H1 (cell line): ENCODE data around the gene XKR8. TPM values are rescaled to one million over a fixed set of nuclear protein-coding genes. Genes with fewer than 3 reads are reported as not detected.

Experiments
- CTCF ChIA-PET: fragments of 300-600 bp; sonication (Branson Sonifier 250); formaldehyde crosslinking; loops from one replicate; lab custom pipeline; 2021; ENCODE audit not compliant: partially characterized antibody; lab: Charles Lee
- POLR2A ChIA-PET: fragments of 300-600 bp; sonication (Branson Sonifier 250); formaldehyde crosslinking; loops from one replicate; lab custom pipeline; 2021; ENCODE audit warnings: inconsistent platforms; ENCODE audit not compliant: partially characterized antibody; lab: Charles Lee
- DNase-seq, 2 experiments: peaks; one replicate each; pipeline versions ENCODE4 v3.0.0 to v3.0.0-alpha.2; 2010 to 2022; ENCODE audit warnings: low spot score in 2 of 2, low read depth in 1 of 2, mixed read lengths in 1 of 2
- FAIRE-seq: peaks from 2 replicates; lab custom pipeline; 2011; peaks lifted over from hg19 to GRCh38; lab: Jason Lieb, UNC
- H2AFZ ChIP-seq: 2 replicates; pipeline ENCODE4 v1.8.1; 2012; ENCODE audit warnings: low read length, inconsistent platforms
- H2AK5ac ChIP-seq: 2 replicates; pipeline ENCODE4 v1.6.1; 2013; ENCODE audit warnings: low read depth, low read length
- H2BK120ac ChIP-seq: replicated peaks from 2 replicates; pipeline ENCODE3; 2013; ENCODE audit warnings: low read depth, low read length, inconsistent platforms
- H2BK12ac ChIP-seq: 2 replicates; pipeline ENCODE4 v1.6.1; 2013; ENCODE audit warnings: low read depth, low read length
- H2BK15ac ChIP-seq: 2 replicates; pipeline ENCODE4 v1.6.1; 2013; ENCODE audit warnings: low read length
- H2BK20ac ChIP-seq: 2 replicates; pipeline ENCODE4 v1.6.1; 2013; ENCODE audit warnings: low read length
- H2BK5ac ChIP-seq: 2 replicates; pipeline ENCODE4 v1.6.1; 2013; ENCODE audit warnings: low read depth, low read length
- H3K14ac ChIP-seq: 2 replicates; pipeline ENCODE4 v1.6.1; 2013; ENCODE audit warnings: inconsistent platforms; ENCODE audit not compliant: insufficient read length
- H3K18ac ChIP-seq: 2 replicates; pipeline ENCODE4 v1.6.1; 2013; ENCODE audit warnings: low read length; ENCODE audit errors: extremely low read depth
- H3K23ac ChIP-seq: 2 replicates; pipeline ENCODE4 v1.6.1; 2013; ENCODE audit warnings: inconsistent platforms; ENCODE audit not compliant: insufficient read length
- H3K23me2 ChIP-seq: 2 replicates; pipeline ENCODE4 v1.6.1; 2013; ENCODE audit warnings: low read depth, low read length
- H3K27ac ChIP-seq: 2 replicates; pipeline ENCODE4 v1.6.1; 2011; ENCODE audit warnings: low read depth, low read length, inconsistent platforms
- H3K27me3 ChIP-seq, 4 experiments: replicated peaks in 1 of 4; 1 replicate in 1 of 4; 2 replicates in 3 of 4; pipeline versions ENCODE4 v1.6.1 to v1.8.1; 2011 to 2013; ENCODE audit warnings: low read length in 3 of 4, mild to moderate bottlenecking in 3 of 4, inconsistent platforms in 2 of 4, mixed read lengths in 2 of 4, moderate library complexity in 1 of 4; ENCODE audit not compliant: control insufficient read depth in 3 of 4, insufficient read depth in 3 of 4; ENCODE audit errors: extremely low read depth in 1 of 4
- H3K36me3 ChIP-seq, 4 experiments: 2 replicates each; pipeline versions ENCODE4 v1.6.1 to v1.8.1; 2011 to 2013; ENCODE audit warnings: mild to moderate bottlenecking in 4 of 4, low read length in 3 of 4, moderate library complexity in 2 of 4, control low read depth in 1 of 4, inconsistent platforms in 1 of 4; ENCODE audit not compliant: insufficient read depth in 4 of 4, control insufficient read depth in 2 of 4
- H3K4ac ChIP-seq: replicated peaks from 2 replicates; pipeline ENCODE3; 2013; ENCODE audit warnings: low read length, low read depth, mixed read lengths, inconsistent platforms; ENCODE audit not compliant: insufficient read length
- H3K4me1 ChIP-seq, 4 experiments: replicated peaks in 1 of 4; 1 replicate in 1 of 4; 2 replicates in 3 of 4; pipeline versions ENCODE4 v1.6.1 to v1.8.1; 2011 to 2013; ENCODE audit warnings: low read length in 3 of 4, inconsistent platforms in 2 of 4, mixed read lengths in 1 of 4; ENCODE audit not compliant: insufficient read depth in 4 of 4, control insufficient read depth in 3 of 4
- H3K4me2 ChIP-seq, 2 experiments: 2 replicates each; pipeline versions ENCODE4 v1.6.1 to v1.8.1; 2011 to 2013; ENCODE audit warnings: low read depth in 2 of 2, low read length in 2 of 2, control low read depth in 1 of 2, inconsistent platforms in 1 of 2, mild to moderate bottlenecking in 1 of 2; ENCODE audit not compliant: insufficient read depth in 1 of 2
- H3K4me3 ChIP-seq, 4 experiments: fragments of 200-600, 300-600 bp in 1 of 4; sonication (generic), shearing (Covaris generic), sonication (Bioruptor Twin) in 1 of 4; 2 replicates each; pipeline versions ENCODE4 v1.5.1 to v1.8.1; 2011 to 2016; ENCODE audit warnings: low read length in 4 of 4, low read depth in 3 of 4, control low read depth in 2 of 4, inconsistent platforms in 2 of 4, mild to moderate bottlenecking in 2 of 4, mixed read lengths in 1 of 4, moderate library complexity in 1 of 4; ENCODE audit not compliant: insufficient read depth in 2 of 4; ENCODE audit errors: extremely low read depth in 1 of 4
- H3K56ac ChIP-seq: replicated peaks from 2 replicates; pipeline ENCODE3; 2013; ENCODE audit warnings: low read depth, mild to moderate bottlenecking, mixed read lengths, low read length, inconsistent platforms; ENCODE audit not compliant: insufficient read length
- H3K79me1 ChIP-seq: 2 replicates; pipeline ENCODE4 v1.6.1; 2013; ENCODE audit warnings: low read depth, low read length, control low read depth
- H3K79me2 ChIP-seq, 2 experiments: 2 replicates each; pipeline versions ENCODE4 v1.6.1 to v1.8.1; 2012 to 2013; ENCODE audit warnings: low read length in 2 of 2, mild to moderate bottlenecking in 2 of 2, inconsistent platforms in 1 of 2; ENCODE audit not compliant: insufficient read depth in 2 of 2, control insufficient read depth in 1 of 2
- H3K9ac ChIP-seq, 4 experiments: replicated peaks in 1 of 4; 1 replicate in 1 of 4; 2 replicates in 3 of 4; pipeline versions ENCODE4 v1.6.1 to v1.8.1; 2011 to 2013; ENCODE audit warnings: low read depth in 3 of 4, low read length in 3 of 4, control low read depth in 2 of 4, mild to moderate bottlenecking in 2 of 4, moderate library complexity in 2 of 4, inconsistent platforms in 1 of 4; ENCODE audit errors: extremely low read depth in 1 of 4
- H3K9me3 ChIP-seq, 2 experiments: 2 replicates each; pipeline versions ENCODE4 v1.6.1 to v1.8.1; 2012 to 2013; ENCODE audit warnings: mild to moderate bottlenecking in 2 of 2, moderate library complexity in 2 of 2, control low read depth in 1 of 2, inconsistent platforms in 1 of 2, low read depth in 1 of 2, low read length in 1 of 2, mixed read lengths in 1 of 2; ENCODE audit not compliant: insufficient read depth in 2 of 2
- H4K20me1 ChIP-seq, 2 experiments: replicated peaks in 1 of 2; 2 replicates each; pipeline versions ENCODE3 to v1.8.1; 2011 to 2013; ENCODE audit warnings: inconsistent platforms in 2 of 2, low read length in 2 of 2, mild to moderate bottlenecking in 1 of 2; ENCODE audit not compliant: insufficient read depth in 2 of 2, control insufficient read depth in 1 of 2
- H4K5ac ChIP-seq: 2 replicates; pipeline ENCODE4 v1.6.1; 2013; ENCODE audit warnings: low read length, low read depth, mixed read lengths, inconsistent platforms; ENCODE audit not compliant: insufficient read length
- H4K8ac ChIP-seq: 2 replicates; pipeline ENCODE4 v1.8.0; 2013; ENCODE audit warnings: mild to moderate bottlenecking, moderate library complexity, low read length, inconsistent platforms; ENCODE audit not compliant: insufficient read depth; ENCODE audit errors: extremely low read depth
- H4K91ac ChIP-seq: replicated peaks from 2 replicates; pipeline ENCODE3; 2013; ENCODE audit warnings: low read length, mixed read lengths, inconsistent platforms; ENCODE audit not compliant: insufficient read length
- EP300 ChIP-seq, 2 experiments: IDR thresholded peaks; 1 replicate in 1 of 2; 2 replicates in 1 of 2; pipeline ENCODE4 v1.6.1; 2011 to 2012; ENCODE audit warnings: low read depth in 2 of 2, low read length in 2 of 2, mild to moderate bottlenecking in 2 of 2, borderline replicate concordance in 1 of 2, inconsistent platforms in 1 of 2, moderate library complexity in 1 of 2
- KDM4A ChIP-seq: IDR thresholded peaks from one replicate; pipeline ENCODE4 v1.7.1; 2012; ENCODE audit warnings: low read depth, mild to moderate bottlenecking, moderate library complexity, low read length, inconsistent platforms; ENCODE audit not compliant: severe bottlenecking
- MAFK ChIP-seq: IDR thresholded peaks from 2 replicates; pipeline ENCODE4 v1.6.1; 2012; ENCODE audit warnings: low read depth, mild to moderate bottlenecking, improper control_type of control experiment, low read length
- SIX5 ChIP-seq: IDR thresholded peaks from 2 replicates; pipeline ENCODE4 v1.6.1; 2011; ENCODE audit warnings: mild to moderate bottlenecking, low read depth, low read length
- WGBS, 2 experiments: shearing (Covaris generic) in 1 of 2; methylation state at CpG; one replicate each; pipeline versions ENCODE4 v1.1.6 to v1.1.7; 2013 to 2015; ENCODE audit warnings: low lambda C conversion rate in 2 of 2, mixed read lengths in 2 of 2, inconsistent platforms in 1 of 2, low coverage in 1 of 2, missing lambda C conversion rate in 1 of 2; ENCODE audit not compliant: insufficient replicate concordance in 2 of 2, insufficient coverage in 1 of 2, insufficient read length in 1 of 2; ENCODE audit errors: extremely low coverage in 1 of 2, missing lambda C conversion rate in 1 of 2; 5-methylcytosine and 5-hydroxymethylcytosine counted together
- polyA plus RNA-seq, 7 experiments: library from polyadenylated mRNA; depleted of rRNA in 3 of 7; stranded (reverse) in 5 of 7; unstranded in 2 of 7; fragments of >200 nt in 5 of 7; fragments of 200-250 nt in 2 of 7; gene quantifications; 1 replicate in 5 of 7; 2 replicates in 1 of 7; 4 replicates in 1 of 7; pipeline versions ENCODE4 v1.2.1 to v1.2.3, GENCODE V29; 2011 to 2013; ENCODE audit warnings: missing spikeins in 2 of 7, mixed read lengths in 2 of 7
- total RNA-seq: library from RNA; stranded (reverse); fragmentation: NEBNext Ultra II Directional; extraction: Animal tissue kit (Norgen Biotek cat#: 25700); gene quantifications from 2 replicates; pipeline ENCODE4 v1.2.1, GENCODE V29; 2021

XKR8 gene
- total and polyA plus RNA-seq, 2 of the 8 experiments (the other 6 are each of a cell fraction or from before 2014, with no cell fraction given), result 14.2 to 16.3 TPM

DNA sequence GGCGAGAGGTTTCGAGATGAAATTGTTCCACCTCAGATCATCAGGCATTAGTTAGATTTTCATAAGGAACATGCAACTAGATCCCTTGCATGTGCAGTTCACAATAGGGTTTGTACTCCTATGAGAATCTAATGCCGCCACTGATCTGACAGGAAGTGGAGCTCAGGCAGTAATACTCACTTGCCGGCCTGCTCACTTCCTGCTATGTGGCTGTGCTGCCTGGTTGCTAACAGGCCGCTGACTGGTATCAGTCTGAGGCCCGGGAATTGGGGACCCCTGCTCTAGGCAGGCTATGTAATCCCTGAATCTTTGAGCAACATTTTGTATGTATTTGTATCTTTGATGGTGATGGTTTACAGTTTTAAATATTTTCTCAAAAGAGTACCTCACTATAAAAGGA is 32.5 kb downstream of the XKR8 start:
- no peak overlapping the region for H2AFZ ChIP-seq
- TF ChIP-seq SIX5, result no peak
- TF ChIP-seq KDM4A, result no peak
- no peak for TF ChIP-seq MAFK
- TF ChIP-seq EP300 (IDR thresholded peaks at IDR 0.05; ENCODE audit: borderline replicate concordance in 1 of 2, low read depth in 2 of 2, low read length in 2 of 2), result no peak
- TF ChIP-seq, all 59 proteins: peak for 0

More for the DNA sequence above, 32.5 kb downstream of the XKR8 start:
- H2BK12ac ChIP-seq, result no peak overlapping the region
- no peaks in the 10 kb centered on the region for H3K4me1 ChIP-seq
- H4K8ac ChIP-seq, result no peak overlapping the region
- H4K91ac ChIP-seq, result no peak overlapping the region
- H2BK120ac ChIP-seq, result no peak overlapping the region
- H2BK15ac ChIP-seq, result no peak overlapping the region
- H3K18ac ChIP-seq, result no peak overlapping the region
- no peak overlapping the region for H3K56ac ChIP-seq
- ChIA-PET POLR2A (no interaction called here), CTCF (interaction anchor here (0.5 to 1.9 kb wide), 2 partner anchors 12 to 352 kb away, joined by 3 to 5 read pairs; no protein-coding TSS in a partner anchor)
- H3K79me1 ChIP-seq, result no peaks in the 10 kb centered on the region
- 93% methylated on average over 6 of the region's 6 CpGs; no CpG with 5 or more reads in 1 of the 2 experiments for WGBS, 2 experiments
- no peak overlapping the region for H3K4ac ChIP-seq
- no peak overlapping the region for H3K14ac ChIP-seq
- no peaks in the 10 kb centered on the region for H3K9me3 ChIP-seq
- no peaks in the 10 kb centered on the region for H3K23me2 ChIP-seq
- no peak overlapping the region for H3K23ac ChIP-seq
- no peak overlapping the region for H3K4me2 ChIP-seq
- DNase-seq, result no peak
- no peak overlapping the region for H3K9ac ChIP-seq
- no peak overlapping the region for H3K4me3 ChIP-seq
- H2AK5ac ChIP-seq, result no peak overlapping the region
- no peaks in the 10 kb centered on the region for H4K20me1 ChIP-seq
- no peak overlapping the region for H3K27ac ChIP-seq
- H3K27me3 ChIP-seq, result no peaks in the 10 kb centered on the region
- H4K5ac ChIP-seq, result no peak overlapping the region
- no peaks in the 10 kb centered on the region for H3K79me2 ChIP-seq
- no peak for FAIRE-seq
- no peak overlapping the region for H2BK20ac ChIP-seq
- no peak overlapping the region for H2BK5ac ChIP-seq
- H3K36me3 ChIP-seq, result peaks cover 11 to 55% (median 41%) of the 10 kb centered on the region in 4 experiments
